IPS-15b (cell line): Measurements from ENCODE around the gene ZC3H18.

Experiments
- H3K27me3 ChIP-seq: one replicate; pipeline ENCODE4 v1.6.1; 2013; ENCODE audit warnings: low read length; ENCODE audit not compliant: control insufficient read depth, insufficient read depth
- H3K36me3 ChIP-seq: one replicate; pipeline ENCODE4 v1.6.1; 2013; ENCODE audit warnings: low read length; ENCODE audit not compliant: control insufficient read depth, insufficient read depth
- H3K4me1 ChIP-seq: one replicate; pipeline ENCODE4 v1.6.1; 2013; ENCODE audit warnings: mild to moderate bottlenecking, low read length; ENCODE audit not compliant: control insufficient read depth, insufficient read depth
- H3K4me3 ChIP-seq: one replicate; pipeline ENCODE4 v1.5.1; 2013; ENCODE audit warnings: low read depth, low read length
- H3K9ac ChIP-seq: one replicate; pipeline ENCODE4 v1.6.1; 2013; ENCODE audit warnings: low read depth, mild to moderate bottlenecking, low read length
- H3K9me3 ChIP-seq: one replicate; pipeline ENCODE4 v1.6.1; 2013; ENCODE audit warnings: mild to moderate bottlenecking, low read length; ENCODE audit not compliant: control insufficient read depth, insufficient read depth

The ZC3H18 gene

DNA sequence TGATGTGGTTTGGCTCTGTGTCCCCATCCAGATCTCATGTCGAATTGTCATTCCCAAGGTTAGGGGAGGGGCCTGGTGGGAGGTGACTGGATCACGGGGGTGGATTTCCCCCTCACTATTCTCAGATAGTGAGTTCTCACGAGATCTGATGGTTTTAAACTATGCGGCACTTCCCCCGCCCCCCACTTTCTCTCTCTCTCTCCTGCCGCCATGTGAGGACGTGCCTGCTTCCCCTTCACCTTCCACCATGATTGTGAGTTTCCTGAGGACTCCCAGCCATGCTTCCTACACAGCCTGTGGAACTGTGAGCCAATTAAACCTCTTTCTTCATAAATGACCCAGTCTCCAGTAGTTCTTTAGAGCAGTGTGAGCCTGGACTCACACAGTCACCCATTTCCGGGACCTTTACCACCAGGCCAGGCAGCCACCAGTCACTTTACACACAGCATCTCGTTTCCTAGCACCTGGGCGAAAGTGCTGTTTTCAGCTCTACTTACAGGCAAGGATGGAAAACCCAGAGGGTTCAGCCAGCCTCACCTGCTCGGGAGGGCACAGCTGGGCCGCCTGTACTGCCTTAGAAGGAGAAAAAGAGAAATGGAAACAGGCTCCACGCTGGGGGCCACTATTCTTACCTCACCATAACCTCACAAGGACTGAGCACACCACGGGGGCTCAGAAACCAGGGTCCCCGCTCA lies 13.8 kb upstream of the ZC3H18 start:
- no peaks in the 10 kb centered on the region for H3K4me1 ChIP-seq
- no peak overlapping the region for H3K4me3 ChIP-seq
- no peak overlapping the region for H3K9ac ChIP-seq
- no peaks in the 10 kb centered on the region for H3K36me3 ChIP-seq
- H3K27me3 ChIP-seq = no peaks in the 10 kb centered on the region
- no peaks in the 10 kb centered on the region for H3K9me3 ChIP-seq

DNA sequence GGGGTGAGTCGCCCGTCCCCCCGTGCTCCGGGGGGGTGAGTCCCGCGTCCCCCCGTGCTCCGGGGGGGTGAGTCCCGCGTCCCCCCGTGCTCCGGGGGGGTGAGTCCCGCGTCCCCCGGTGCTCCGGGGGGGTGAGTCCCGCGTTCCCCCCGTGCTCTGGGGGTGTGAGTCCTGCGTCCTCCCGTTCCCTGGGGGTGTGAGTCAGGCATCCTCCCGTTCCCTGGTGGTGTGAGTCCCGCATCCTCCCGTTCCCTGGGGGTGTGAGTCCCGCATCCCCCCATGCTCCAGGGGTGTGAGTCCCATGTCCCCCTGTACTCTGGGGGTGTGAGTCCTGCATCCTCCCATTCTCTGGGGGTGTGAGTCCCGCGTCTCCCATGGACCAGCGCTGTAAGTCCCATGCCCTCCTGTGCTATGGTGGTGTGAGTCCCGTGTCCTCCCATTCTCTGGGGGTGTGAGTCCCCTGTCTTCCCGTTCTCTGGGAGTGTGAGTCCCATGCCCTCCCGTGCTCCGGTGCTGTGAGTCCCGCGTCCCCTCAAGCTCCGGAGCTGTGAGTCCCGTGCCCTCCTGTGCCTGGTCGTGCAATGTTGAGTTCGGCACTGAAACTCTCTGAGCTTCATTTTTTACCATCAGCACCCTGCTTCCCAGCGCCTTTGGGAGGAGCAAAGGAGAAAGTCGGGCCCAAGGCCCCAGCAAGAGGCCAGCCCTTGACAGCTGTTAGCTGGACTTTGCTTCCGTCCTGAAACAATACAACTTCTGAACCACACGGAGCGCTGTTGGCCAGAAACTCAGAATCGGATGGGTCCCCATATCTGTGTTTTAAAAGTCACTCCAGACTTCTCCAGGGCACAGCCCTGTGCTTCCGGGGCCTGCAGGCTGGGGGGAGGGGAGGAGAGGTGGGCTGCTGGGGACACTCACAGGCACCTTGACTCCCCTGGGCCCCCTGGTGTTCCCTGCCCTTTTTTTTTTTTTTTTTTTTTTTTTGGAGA lies 11.5 kb upstream of the ZC3H18 start:
- Histone ChIP-seq H3K27me3 (no peaks in the 10 kb centered on the region), H3K36me3 (no peaks in the 10 kb centered on the region), H3K4me1 (no peaks in the 10 kb centered on the region), H3K4me3 (no peak overlapping the region), H3K9ac (no peak overlapping the region), H3K9me3 (no peaks in the 10 kb centered on the region)

DNA sequence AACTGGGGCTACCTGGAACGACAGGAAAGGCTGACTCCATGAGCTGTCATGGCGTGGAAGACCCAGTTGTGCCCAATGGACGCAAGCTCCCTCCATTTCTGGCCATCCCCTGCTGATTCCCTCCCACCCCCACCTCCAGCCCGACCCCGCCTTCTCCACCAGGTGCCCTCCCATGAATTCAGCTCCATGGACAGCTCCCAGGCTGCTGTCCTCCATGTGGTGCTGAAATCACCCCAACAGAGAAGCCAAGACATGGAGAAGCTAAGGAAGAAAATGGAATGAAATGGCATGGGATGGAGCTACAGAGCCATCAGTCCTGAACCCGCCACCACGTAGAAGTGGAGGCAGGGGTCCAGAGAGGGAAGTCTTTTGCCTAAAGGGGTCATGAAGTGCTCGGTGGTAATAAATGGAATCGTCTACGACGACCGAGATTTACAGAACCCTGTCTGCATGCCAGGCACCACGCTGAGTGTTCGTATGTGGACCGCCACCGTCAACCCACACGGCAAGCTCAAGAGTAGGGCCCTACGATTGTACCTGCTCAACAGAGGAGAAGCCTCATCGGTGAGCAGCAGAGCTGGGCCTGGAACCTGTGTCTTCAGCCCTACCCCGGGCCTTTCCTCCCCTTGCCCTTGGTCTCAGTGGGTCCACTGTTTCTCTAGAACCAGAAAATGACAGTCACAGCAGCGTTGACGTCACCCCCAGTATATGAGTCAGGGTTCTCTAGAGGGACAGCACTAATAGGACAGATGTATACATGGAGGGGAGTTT lies 9.3 kb upstream of the ZC3H18 start:
- no peaks in the 10 kb centered on the region for H3K9me3 ChIP-seq
- no peak overlapping the region for H3K9ac ChIP-seq
- H3K4me3 ChIP-seq = no peak overlapping the region
- H3K27me3 ChIP-seq = no peaks in the 10 kb centered on the region
- no peaks in the 10 kb centered on the region for H3K4me1 ChIP-seq
- H3K36me3 ChIP-seq = no peaks in the 10 kb centered on the region

DNA sequence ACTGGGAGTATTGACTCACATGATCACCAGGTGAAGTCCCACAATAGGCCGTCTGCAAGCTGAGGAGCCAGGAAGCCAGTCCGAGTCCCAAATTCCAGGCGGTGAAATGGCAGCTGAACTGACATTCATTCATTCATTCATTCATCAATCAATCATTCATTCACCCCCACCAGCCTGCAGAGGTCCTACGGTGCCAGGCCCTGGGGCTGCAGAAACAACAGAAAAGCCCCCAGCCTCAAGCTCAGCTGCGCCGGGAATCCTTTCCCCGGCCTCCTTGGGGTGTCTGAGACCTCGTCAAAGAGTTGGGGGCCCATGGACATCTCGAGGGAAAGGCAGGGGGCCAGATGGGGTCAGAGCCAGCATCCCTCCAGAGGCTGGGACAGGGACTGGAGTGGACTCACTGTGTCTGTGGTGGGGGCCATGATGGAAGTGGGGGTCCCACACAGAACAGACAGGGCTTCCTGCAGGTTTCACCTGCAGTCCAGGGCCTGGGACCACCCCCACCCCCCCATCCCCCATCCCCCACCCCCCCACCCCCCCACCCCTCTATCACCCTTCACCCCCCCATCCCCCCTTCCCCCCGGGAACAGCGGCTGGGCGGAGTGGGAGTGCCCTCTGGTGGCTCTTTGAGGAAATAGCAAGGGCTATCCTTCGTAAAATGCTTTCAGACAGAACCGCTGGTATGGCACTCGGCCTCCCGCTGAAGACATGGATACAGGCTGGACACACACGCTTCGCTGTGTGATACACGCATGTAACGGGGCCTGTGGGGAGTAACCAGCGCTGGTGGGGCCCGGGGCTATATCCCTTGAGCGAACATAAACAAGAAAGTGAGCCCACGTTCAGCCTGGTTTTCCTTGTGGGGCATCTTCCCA lies 8.5 kb upstream of the ZC3H18 start:
- Histone ChIP-seq H3K27me3 (no peaks in the 10 kb centered on the region), H3K4me3 (peak overlapping the region; percentile 13), H3K4me1 (no peaks in the 10 kb centered on the region), H3K36me3 (no peaks in the 10 kb centered on the region), H3K9ac (no peak overlapping the region), H3K9me3 (no peaks in the 10 kb centered on the region)

DNA sequence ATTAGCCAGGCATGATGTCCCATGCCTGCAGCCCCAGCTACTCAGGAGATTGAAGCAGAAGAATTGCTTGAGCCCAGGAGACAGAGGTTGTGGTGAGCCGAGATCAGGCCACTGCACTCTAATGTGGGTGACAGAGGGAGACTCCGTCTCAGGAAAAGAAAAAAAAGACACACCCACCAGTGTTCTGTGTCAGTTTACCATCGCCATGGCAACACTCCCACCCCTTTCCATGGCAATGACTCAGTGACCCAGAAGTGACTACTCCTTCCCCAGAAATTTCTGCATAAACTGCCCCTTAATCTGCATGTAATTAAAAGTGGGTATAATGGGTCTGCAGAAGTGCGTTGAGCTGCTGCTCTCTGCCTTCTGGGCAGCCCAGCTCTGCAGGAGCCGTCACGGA lies 4.0 kb upstream of the ZC3H18 start:
- Histone ChIP-seq H3K9me3 (no peaks in the 10 kb centered on the region), H3K36me3 (no peaks in the 10 kb centered on the region), H3K4me3 (no peak overlapping the region), H3K27me3 (no peaks in the 10 kb centered on the region), H3K9ac (no peak overlapping the region), H3K4me1 (no peaks in the 10 kb centered on the region)

DNA sequence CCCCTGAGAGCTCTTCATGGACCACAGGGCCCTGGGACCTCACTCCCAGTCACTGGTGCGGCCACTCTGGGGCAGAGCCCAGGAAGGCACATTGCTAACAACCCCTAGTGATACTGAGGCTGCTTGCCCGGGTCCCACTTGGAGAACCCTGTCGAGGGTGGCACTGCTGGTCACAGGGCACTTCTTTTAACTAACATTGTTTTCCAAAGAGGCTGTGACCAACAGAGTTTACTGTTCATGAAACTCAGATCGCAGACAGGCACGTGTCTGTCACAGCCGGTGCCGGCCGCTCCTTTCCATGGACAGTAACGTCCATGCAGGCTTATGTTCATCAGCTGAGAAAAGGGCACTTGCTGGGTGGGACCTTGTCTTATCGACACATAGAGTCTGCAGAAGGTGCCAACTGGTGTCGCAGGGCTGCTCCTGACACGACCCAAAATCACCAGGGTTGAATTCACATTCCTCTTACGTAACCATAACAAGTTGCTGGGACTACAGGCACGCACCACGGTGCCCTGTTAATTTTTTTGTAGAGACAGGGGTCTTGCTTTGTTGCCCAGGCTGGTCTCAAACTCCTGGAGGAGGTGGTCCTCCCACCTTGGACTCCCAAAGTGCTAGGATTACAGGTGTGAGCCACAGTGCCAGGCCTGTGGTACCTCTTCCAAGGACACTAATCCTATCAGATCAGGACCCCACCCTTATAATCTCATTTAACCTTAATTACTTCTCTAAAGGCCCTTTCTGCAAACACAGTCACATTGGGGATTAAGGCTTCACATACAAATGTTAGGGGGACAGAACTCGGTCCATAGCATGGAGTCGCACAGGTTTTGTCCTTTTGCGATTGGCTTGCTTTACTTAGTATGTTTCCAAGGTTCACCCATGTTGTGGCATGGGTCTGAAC lies 1.2 kb upstream of the ZC3H18 start:
- H3K27me3 ChIP-seq = no peaks in the 10 kb centered on the region
- peak overlapping the region; percentile 49 for H3K9ac ChIP-seq
- H3K4me1 ChIP-seq = no peaks in the 10 kb centered on the region
- H3K4me3 ChIP-seq = peak overlapping the region; percentile 60
- no peaks in the 10 kb centered on the region for H3K9me3 ChIP-seq
- no peaks in the 10 kb centered on the region for H3K36me3 ChIP-seq

DNA sequence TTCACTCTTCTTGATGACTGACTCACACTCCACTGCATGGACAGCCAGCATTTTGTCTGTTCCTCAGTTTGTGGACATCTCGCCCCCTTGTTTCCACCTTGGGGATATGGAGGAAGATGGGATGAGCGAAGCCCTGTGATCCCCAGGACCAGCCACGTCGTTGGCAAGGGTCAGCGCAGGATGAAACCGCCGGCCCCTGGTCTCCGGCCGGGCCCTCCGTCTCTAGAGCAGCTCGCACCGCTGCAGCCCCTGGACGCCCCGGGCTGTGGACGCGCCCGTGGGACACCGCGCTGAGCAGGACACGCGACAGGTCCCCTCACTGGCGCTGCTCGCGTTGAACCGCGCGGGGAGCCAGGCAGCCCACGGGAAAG lies 604 bp upstream of the ZC3H18 start:
- H3K4me3 ChIP-seq = peak overlapping the region; percentile 60
- no peaks in the 10 kb centered on the region for H3K4me1 ChIP-seq
- H3K36me3 ChIP-seq = no peaks in the 10 kb centered on the region

DNA sequence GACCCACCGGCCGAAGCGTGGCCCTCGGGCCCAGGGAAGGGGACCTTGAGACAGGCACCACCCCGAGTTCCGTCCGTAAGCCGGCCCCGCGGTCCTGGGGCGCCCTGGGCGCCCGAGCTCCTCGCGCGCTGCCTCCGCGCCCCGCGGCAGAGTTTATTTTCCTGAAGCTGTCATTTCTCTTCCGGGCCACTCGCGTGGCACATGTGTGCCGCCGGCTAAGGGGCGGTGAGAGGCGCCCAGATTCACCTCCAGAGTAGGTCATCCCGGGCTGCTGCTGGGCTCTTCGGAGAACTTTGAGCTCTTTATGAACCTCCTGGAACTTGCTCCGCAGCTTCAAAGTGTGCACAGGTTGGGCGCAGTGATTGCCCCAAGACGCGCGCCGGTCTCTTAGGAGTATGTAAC lies 489 bp downstream of the ZC3H18 start:
- H3K36me3 ChIP-seq = no peaks in the 10 kb centered on the region
- no peaks in the 10 kb centered on the region for H3K27me3 ChIP-seq
- H3K9me3 ChIP-seq = no peaks in the 10 kb centered on the region
- H3K4me1 ChIP-seq = no peaks in the 10 kb centered on the region
- peak overlapping the region; percentile 67 for H3K4me3 ChIP-seq
- H3K9ac ChIP-seq = peak overlapping the region; percentile 60

More for the DNA sequence above, 604 bp upstream of the ZC3H18 start:
- Histone ChIP-seq H3K9ac (peak overlapping the region; percentile 49), H3K9me3 (no peaks in the 10 kb centered on the region), H3K27me3 (no peaks in the 10 kb centered on the region)

DNA sequence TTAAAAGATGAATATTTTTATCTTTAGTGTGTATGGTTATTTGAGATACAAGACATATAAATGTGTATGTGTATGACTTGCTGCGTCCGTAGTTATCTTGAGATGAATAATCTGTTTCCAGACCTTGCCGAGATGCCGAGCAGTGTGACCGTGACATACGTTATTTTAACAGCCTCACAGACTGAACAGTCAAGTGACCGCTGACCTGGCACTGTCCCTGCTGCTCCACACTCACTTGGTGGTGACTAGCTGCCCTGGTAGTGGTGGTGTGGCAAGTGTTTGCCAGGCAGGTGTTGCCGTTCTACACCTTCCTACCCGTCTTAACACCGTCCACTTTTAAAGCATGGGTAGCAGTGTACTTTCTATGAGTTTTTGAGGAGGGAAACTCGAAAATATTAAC lies 5.0 kb downstream of the ZC3H18 start:
- Histone ChIP-seq H3K9ac (no peak overlapping the region), H3K4me1 (no peaks in the 10 kb centered on the region), H3K4me3 (no peak overlapping the region), H3K27me3 (no peaks in the 10 kb centered on the region), H3K9me3 (no peaks in the 10 kb centered on the region), H3K36me3 (peaks cover 17% of the 10 kb centered on the region)

DNA sequence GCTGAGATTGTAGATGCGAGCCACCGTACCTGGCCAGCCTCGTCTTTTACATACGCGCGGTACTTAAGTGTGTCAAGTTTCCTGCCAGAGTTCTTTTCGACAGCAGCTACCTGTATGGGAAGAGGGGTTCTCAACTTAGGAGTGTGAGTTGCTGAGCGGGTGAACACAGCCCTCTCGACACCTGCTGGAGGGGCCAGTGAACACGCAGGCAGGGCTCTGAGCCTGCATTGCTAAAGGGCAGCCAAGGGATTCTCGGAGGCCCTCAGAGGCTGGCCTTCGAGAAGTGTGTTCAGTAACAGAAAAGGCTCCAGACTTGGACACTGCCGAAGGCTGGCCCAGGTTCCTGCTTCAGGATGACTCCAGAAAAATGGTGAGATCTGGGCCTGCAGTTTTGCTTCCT lies 6.1 kb downstream of the ZC3H18 start:
- Histone ChIP-seq H3K9me3 (no peaks in the 10 kb centered on the region), H3K36me3 (peaks cover 27% of the 10 kb centered on the region), H3K4me3 (no peak overlapping the region), H3K27me3 (no peaks in the 10 kb centered on the region), H3K4me1 (no peaks in the 10 kb centered on the region), H3K9ac (no peak overlapping the region)
